ENCODE data around the gene TNFAIP2.
"Not testable (repeated sequence)": the region's sequence is repeated elsewhere in the genome, so short reads cannot be mapped to it uniquely, and the experiment has no call there.

The TNFAIP2 gene

DNA sequence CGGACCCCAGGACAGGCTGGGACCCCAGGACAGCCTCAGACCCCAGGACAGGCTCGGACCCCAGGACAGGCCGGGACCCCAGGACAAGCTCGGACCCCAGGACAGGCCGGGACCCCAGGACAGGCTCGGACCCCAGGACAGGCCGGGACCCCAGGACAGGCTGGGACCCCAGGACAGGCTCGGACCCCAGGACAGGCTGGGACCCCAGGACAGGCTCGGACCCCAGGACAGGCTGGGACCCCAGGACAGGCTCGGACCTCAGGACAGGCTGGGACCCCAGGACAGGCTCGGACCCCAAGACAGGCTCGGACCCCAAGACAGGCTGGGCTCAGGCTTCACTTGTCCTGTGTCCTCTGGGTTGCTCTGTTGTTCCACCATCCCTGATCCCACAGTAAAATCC lies 32.2 kb downstream of the TNFAIP2 start:
- DNase-seq (ENCODE audit: low read depth in 2 of 2) = not testable (repeated sequence)

DNA sequence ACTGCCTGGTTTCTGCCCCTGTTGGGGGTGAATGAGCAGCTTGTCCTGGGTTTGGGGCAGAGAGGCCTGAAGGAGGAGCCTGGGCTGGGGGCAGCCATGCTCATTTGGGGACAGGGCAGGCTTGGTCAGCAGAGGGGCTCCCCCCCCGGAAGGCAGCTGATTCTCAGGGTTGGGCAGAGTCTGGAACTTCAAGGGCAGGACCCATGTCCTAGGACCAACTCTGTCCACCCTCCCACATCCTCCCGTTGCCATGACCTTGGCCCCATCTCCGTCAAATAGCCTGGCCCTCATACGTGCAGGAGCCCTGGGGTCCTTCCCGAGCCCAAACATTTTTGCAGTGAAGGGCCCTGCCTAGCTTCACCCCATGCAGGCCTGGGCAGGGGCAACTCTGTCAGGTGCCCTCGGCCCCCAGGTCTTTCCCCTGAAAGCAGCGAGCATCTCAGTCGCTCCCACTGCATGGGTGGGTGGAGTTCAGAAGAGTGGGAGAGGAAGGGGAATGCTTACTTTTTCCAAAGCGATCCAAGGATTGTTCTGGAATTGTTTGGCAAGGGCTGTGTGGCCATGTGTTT lies 32.6 kb downstream of the TNFAIP2 start:
- no peak for DNase-seq (ENCODE audit: low read depth in 2 of 2)

DNA sequence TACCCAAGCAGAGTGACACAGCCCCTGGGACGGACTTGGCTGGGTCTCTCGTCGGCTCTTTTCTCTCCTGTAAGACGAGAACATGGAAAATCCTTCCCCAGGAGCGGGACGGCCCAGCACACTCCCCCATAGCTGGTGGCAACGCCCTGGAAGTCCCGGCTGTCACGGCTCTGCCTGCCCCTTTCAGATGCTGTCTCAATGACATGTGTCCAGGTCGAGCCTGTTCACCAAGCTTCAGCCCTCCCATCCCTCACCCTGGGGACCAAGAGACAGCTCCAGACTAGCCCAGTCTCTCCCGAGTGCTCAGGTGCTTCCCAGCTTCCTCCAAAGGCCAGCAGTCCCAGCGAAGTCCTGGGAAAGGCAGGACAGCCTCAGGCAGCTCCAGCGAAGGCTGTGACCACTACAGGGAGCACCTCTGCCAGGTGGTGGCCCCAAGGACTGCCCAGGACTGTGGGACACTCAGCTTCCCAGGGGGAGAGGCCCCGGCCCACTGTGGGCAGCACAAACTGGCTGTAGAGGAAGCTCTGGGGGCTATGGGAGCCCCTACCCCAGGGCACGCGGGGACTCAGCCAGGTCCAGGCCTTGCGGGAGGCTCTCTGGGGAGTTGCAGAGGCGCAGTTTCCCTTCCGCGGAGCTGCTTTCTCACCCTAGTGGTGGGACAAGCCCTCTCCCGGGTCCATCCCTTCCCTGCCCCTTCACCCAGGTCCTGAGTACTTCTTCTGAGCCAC lies 33.6 kb downstream of the TNFAIP2 start:
- no peak for DNase-seq (ENCODE audit: low read depth in 2 of 2)

DNA sequence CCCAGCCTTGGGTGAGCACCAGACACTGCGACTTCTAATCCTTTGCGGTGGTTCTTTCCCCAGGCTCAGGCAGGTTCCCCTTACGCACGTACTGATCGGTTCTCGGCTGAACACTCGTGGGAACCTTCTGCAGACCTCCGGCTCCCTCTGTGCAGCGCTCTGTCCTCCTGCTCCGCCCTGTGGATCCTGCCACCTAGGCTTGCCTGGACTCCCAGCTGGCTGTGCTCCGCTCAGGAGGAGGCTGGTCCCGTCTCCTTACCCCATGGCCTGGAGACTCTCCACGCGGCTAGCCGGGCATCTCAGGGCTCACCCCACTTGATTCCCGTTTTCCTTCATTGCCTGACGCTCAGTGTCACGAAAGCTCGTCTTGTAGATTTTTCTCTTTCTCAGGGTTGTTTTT lies 34.7 kb downstream of the TNFAIP2 start:
- DNase-seq (ENCODE audit: low read depth in 2 of 2) = no peak

DNA sequence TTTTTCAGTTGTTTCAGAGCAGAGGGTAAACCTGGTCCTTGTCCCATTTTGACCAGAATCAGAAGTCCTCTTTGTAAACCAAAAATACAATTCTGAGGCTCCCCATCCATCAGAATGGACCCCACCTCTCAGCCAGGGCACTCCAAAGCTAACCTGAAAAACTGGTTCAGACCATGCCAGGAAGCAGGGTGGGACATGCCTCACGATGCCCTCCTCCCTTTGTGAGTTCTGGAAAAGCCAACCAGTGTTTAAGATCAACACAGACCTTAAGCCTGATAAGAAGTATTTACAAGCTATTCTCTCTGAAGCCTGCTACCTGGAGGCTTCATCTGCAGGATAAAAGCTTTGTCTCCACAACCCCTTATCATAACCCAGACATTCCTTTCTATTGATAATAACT lies 35.4 kb downstream of the TNFAIP2 start:
- no peak for DNase-seq (ENCODE audit: low read depth in 2 of 2)

DNA sequence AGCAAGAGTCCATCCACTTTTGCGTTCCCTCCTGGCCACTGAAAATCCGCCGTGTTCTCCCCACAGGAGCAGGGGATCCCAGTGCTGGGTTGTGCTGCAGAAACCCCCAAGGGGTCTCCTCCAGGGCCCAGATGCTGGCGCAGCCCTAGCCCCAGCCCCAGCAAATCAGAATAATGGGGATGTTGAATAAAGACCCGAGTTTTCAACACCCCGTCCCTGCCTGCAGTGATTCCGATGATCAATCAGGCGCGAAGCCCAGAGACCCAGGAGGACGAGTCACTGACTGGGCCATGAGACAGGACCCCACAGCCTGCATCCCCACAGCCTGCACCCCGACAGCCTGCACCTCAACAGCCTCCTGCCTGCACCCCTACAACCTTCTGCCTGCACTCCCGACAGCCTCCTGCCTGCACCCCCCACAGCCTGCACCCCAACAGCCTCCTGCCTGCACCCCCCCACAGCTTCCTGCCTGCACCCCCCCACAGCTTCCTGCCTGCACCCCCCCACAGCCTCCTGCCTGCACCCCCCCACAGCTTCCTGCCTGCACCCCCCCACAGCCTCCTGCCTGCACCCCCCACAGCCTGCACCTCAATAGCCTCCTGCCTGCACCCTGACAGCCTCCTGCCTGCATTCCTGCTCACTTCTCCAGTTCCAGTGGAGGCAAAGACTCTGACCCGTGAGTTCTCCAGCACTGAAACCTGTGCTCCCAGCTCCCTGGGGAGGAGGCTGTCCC lies 37.2 kb downstream of the TNFAIP2 start:
- no peak for DNase-seq (ENCODE audit: low read depth in 2 of 2)

DNA sequence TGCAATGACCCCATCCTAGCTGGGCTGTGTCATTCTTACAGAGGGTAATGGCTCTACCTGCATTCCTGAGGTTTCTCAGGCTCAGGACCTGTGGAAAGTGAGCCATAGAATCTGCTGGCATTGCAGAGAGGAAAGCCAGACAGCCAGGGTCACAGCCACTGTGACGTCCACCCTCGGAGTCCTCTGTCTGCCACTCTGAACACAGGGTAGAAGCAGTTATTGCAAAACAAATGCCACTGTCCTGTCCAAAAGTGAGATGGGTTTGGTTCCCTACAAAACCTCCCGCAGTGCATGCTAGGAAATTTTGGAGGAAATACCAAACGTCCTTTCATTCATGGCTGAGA lies 37.8 kb downstream of the TNFAIP2 start:
- DNase-seq (ENCODE audit: low read depth in 2 of 2) = no peak

DNA sequence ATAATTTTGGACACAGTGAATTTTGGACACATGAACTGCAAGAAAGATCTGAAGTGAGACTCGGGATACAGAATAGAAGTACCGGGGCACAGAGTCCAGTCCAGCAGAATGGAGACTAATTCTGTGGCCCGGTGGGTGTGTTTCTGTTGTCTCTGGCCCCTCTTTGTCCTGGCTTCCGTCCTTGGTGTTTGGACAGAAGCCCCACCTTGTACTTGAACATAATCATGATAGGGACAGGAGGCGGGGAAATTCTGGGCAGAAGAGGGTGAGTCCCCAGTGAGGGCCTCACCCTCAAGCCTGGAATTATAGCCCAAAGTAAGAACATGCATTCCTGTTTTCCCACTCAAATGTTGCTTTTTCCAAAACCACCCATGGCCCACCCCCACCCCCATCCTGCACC lies 39.9 kb downstream of the TNFAIP2 start:
- DNase-seq (ENCODE audit: low read depth in 2 of 2) = no peak

DNA sequence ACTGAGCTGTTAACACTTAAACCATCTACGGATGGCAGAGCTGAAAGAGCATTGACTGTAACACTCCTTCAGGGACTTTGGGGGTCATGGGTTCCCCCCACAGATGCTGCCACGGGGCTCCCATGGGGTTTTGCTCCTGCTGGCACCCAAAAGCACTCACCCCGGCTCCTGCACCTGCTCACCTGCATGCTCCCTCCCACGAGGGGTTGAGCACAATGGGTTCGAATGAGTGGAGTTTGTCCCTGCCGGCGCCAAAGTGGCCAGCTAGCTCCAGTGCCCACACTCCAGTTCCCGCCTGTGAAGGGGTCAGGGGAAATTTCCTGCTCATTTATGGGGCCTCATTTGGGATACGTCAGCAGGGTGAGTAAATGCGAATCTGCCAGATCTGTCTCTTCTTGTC lies 40.7 kb downstream of the TNFAIP2 start:
- no peak for DNase-seq (ENCODE audit: low read depth in 2 of 2)

DNA sequence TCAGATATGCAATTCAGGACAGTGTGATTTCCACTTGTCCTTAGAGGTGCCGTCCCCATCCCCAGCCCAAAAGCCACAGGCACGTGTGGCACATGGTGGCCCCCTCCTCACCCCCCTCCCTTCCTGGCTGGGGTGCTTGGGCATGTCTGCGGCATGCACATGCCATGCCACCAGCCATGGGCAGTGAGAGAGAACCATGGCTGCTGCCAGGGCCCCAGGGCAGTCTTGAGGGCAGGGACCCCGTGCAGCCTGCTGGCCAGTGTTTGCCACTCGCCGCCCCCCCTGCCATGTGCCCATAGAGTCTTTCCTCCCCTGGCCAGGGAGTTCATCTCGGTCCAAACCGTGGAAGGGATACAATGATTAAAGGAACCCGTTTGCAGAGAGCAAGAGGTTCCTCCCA lies 41.5 kb downstream of the TNFAIP2 start:
- DNase-seq (ENCODE audit: low read depth in 2 of 2) = no peak

DNA sequence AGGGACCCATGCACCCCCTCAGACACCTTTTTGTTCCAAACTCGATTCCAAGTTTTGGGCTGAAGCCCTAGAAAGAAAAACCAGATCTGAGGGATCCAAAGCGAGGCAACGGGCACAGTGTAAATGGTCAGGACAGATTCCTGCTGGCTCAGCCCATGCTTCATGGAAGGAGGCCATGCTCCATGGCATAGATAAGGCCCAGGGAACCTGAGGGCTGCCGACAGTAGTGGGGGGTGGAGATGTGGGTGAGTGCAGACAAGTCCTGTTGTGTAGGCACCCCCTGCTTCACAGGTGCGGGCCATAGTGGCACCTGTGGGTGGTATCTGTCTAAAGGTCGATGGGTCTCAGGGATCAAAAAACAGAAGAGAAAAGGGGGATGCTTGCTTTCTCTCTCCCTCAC lies 42.1 kb downstream of the TNFAIP2 start:
- DNase-seq (ENCODE audit: low read depth in 2 of 2) = no peak

DNA sequence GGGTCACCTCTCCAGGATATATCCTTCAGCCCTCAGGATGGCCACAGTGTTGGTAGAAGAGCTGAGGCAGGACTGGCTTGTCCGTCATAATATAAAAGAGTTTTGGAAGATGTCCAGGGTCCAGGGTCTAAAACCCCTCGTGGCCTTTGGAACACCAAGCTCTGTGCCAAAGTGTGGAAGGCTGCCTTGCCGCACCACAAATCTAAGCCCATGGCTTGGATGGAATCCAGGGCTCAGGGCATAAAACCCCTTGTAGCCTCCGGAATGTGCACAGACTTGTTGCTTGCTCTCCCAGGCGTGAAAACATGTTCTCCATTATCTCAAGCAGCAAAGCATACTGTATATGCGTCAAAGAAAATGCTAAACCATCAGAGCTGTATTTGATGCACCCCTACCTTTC lies 46.7 kb downstream of the TNFAIP2 start:
- DNase-seq (ENCODE audit: low read depth in 2 of 2) = no peak

DNA sequence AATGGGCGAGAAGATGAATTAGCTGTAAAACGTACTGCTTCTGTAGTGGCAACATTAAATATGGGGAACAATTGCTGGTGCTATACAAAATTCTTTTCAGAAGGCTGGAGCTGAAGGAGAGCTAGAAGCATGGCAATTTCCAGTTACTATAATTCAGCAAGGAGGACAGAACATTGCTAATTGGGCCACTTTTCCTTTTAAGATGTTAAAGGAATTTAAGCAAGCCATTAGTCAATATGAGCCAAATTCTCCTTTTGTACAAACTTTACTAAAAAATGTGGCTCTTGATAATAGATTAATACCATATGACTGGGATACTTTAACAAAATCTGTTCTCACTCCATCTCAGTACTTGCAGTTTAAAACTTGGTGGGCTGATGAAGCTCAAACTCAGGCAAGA lies 47.9 kb downstream of the TNFAIP2 start:
- DNase-seq (ENCODE audit: low read depth in 2 of 2) = not testable (repeated sequence)

DNA sequence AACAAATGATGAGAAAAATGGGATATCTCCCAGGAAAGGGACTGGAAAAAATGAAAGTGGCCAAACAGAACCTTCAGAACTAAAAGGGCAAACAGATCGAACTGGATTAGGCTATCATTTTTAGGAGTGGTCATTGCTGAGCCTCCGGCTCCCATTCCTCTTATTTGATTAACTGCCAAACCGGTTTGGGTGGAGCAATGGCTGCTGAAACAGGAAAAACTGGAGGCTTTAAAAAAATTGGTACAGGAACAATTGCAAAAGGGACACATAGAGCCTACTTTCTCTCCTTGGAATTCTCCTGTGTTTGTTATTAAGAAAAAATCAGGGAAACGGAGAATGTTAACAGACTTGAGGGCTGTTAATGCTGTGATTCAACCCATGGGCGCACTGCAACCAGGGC lies 49.7 kb downstream of the TNFAIP2 start:
- no peak for DNase-seq (ENCODE audit: low read depth in 2 of 2)

DNA sequence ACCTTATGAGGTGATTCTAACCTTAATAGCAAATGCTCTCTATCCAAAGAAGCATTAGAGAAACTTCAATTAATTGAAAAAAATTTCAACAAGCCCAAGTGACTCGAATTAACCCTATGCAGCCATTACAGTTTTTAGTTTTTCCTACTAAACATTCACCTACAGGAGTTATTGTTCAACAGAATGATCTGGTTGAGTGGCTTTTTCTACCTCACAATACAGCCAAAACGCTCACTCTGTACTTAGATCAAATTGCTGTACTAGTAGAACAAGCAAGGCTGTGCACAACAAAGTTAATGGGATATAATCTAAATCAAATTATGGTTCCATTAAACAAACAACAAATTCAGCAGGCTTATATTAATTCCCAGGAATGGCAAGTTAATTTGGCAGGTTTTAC lies 50.6 kb downstream of the TNFAIP2 start:
- DNase-seq (ENCODE audit: low read depth in 2 of 2) = not testable (repeated sequence)

DNA sequence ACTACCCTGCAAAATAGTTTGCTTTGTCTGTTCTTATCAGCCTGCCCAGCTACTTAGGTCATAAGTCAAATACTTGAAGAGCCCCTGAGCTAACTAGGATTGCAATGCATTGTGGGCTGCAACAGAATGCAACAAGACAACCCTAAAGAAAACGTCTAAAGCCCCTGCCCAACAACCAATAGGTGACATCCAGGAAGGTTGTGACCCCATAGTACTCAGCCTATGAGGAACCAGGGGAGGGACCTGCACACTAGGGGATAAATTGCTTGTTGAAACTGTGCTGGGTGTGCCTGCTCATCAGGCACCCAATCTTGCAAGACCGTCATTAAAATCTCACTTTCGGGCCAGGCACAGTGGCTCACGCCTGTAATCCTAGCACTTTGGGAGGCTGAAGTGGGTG lies 52.9 kb downstream of the TNFAIP2 start:
- not testable (repeated sequence) for DNase-seq (ENCODE audit: low read depth in 2 of 2)

DNA sequence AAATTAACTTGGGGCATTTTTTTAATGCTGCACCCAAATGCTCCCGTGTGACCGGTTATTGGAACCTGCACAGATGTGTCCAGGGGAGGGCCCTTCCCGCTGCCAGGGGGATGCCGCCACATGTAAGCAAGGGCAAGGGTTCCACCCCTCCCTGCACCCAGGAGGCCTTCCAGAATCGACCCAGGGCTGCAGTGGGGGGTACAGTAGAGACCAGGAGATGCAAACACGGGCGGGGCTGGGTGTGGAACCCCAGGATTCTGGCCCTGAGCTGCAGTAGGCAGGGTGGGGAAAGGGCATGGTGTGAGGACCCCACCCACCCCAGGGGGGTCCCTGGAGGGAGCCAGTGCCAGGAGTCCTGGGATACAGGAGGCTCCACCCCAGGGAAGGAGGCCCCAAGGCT lies 54.1 kb downstream of the TNFAIP2 start:
- no peak for DNase-seq (ENCODE audit: low read depth in 2 of 2)

DNA sequence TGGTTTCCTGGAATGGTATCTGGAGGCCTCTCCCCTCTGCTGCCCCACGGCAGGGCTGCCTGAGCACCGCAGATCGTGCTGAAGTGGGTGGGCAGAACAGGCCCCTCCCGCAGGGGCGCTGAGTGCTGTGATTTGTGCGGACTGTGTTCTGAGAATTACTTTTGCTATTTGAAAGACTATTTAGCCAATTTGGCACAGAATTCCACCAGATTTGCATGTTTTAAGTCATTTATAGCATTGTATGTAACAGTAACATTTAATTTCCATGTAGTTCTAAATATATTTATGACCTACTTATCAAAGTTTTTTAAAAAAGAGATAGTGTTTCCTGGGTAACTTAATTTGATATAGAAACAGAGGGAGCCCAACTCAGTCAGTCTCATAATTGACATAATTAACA lies 55.3 kb downstream of the TNFAIP2 start:
- DNase-seq (ENCODE audit: low read depth in 2 of 2) = no peak

DNA sequence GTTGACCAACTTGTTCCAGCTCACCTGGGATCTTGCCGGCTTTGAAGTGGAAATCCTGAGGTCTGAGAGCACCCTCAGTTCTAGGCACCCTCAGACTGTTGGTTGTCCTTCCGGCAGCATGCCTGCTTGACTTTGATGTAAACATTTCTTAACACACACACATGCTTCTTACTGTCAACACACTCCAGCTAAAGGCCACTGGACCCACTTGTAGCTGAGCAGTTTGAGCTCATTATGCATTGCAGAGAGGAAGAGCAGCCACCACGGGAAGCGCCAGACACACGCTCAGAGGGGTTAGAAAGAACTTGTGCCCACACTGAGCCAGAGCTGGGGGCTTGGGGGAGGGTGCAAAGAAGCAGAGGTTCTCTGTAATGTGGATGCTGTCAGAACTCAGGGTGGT lies 55.8 kb downstream of the TNFAIP2 start:
- DNase-seq (ENCODE audit: low read depth in 2 of 2) = no peak

DNA sequence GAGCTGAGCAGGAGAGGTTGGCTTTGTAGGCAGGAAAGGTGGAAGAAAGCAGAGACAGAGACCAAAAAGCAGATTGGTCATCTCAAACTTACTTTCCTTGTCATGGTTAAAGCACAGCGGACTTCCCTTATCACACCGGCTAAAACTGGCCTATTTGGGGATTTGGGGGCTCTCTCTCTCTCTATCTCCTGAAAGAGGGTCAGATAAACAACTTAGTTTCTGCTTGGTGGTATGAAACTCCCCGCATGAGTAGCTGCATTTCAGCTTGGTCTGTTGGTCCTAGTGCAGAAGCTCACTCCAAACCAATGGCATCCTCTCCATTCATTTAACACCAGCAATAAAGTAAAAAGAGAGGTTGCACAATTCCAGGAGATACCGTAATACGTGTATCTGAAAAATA lies 57.1 kb downstream of the TNFAIP2 start:
- no peak for DNase-seq (ENCODE audit: low read depth in 2 of 2)

DNA sequence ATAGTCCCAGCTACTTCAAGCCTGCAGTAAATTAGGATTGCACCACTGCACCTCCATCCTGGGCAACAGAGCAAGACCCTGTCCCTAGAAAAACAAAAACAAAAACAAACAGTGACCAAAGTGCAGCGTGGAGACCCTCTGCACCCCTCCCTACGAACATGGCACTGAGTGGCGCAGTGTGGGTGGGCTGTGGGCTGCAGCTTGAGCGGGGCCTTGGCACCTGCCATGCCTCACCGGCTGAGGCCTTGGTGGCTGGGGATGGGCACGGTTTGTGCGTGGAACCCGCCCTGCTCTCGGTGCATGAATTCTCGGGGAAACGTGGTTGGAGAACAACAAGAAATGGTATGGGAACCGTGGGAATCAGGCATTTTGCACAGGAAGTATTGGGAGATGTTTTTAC lies 60.8 kb downstream of the TNFAIP2 start:
- no peak for DNase-seq (ENCODE audit: low read depth in 2 of 2)

DNA sequence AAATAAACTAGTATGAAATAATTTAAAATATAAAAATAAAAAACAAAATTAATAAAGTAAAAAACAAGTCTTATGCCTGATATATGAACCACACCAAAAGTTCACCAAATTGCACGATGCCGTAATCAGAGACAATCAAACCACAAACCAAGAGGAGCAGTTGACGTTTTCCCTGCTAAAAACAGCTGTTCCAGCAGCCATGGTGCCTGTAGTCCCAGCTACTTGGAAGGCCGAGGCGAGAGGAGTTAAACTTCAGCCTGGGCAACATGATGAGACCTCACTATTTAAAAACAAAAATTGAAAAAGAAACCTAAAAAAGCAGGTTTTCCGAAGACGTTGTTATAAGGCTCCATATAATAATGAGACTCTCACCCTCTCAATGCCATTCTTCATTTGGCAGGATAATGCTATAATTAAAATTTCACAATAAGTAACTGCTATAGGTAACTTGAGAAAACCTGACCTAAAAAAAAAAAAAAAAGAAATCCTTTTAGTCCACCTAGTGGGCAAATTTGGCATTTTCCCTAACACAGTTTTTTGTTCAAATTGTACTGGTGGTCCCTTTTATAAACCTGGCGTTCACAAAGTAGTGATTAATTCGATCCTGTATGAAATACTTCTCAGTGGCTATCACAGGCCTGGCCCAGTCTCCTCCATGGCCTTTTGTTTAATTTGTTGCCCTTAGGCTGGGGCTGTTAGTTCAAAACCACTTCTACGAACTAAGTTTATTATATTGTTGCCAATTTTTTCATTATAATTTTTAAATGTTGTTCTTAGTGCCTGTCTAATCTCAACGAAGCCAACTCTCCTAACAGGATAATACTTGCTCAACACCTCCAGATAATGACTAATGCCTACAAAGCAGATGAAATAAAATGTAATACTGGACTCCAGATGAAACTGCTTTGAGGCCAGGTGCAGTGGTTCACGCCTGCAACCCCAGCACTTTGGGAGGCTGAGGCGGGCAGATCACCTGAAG lies 62.1 kb downstream of the TNFAIP2 start:
- no peak for DNase-seq (ENCODE audit: low read depth in 2 of 2)

Data from stimulated activated CD8-positive, alpha-beta memory T cell treated with anti-CD3 and anti-CD28 coated beads, Interleukin-15, amount 100 ng/mL, for 48 hours (primary cell).